ENCODE measurements around the gene ADAMTSL1. TPM values are rescaled to one million over a fixed set of nuclear protein-coding genes. Genes with fewer than 3 reads are reported as not detected.

ADAMTSL1 gene
- total RNA-seq, 1 donor from 2014 or later: 12.6 TPM

- no peak for FAIRE-seq
- peaks cover 20% of the 10 kb centered on the region for H3K79me2 ChIP-seq (ENCODE audit: insufficient read depth, low read length)
Measured at GRCh38 chr9:18539203-18539693, 65.3 kb downstream of the ADAMTSL1 start.

DNA sequence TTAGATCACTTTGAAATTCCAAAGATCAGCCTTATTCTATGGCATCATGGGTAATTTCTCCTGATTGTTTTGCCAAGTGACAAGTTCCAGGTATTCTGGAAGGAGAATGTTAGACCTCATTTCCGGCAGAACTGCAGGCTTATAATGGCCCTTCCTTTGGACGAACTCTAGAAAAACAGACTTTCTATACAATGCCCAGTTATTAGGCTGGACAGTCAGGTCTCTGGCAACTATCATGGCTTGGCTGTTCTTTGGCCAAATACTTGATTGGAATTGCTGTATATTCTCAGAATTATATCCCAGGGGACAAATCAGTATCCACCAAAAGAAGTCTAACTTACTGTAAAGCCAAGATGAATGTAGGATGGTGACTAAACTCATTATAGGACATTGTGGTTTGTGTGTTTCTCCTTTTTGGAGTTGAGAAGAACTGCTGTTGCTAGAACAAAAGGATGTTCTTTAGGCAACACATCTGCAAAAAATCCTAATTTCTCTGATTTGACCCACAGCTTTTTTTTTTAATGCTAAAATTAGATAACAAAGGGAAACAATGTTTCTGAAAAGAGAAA lies 69.0 kb downstream of the ADAMTSL1 start:
- H3K9me3 ChIP-seq (ENCODE audit: insufficient read depth, low read depth, low read length): no peaks in the 10 kb centered on the region
- no peaks in the 10 kb centered on the region for H3K36me3 Mint-ChIP-seq (ENCODE audit: low read depth, unreplicated experiment)
- no peak overlapping the region for H3K27ac Mint-ChIP-seq (ENCODE audit: unreplicated experiment)
- H3K27me3 ChIP-seq (ENCODE audit: insufficient read depth, low read length): no peaks in the 10 kb centered on the region
- H3K4me1 ChIP-seq (ENCODE audit: insufficient read depth, low read length): peaks cover 37% of the 10 kb centered on the region
- peaks cover 13% of the 10 kb centered on the region for H3K36me3 ChIP-seq (ENCODE audit: insufficient read depth, low read length)
- peaks cover 9% of the 10 kb centered on the region for H3K4me1 Mint-ChIP-seq (ENCODE audit: low read depth, unreplicated experiment)
- peaks cover 22% of the 10 kb centered on the region for H3K79me2 ChIP-seq (ENCODE audit: insufficient read depth, low read length)
- H3K4me2 ChIP-seq (ENCODE audit: low read length): peak overlapping the region; percentile 69
- H3K4me3 ChIP-seq (ENCODE audit: insufficient read depth, low read depth, low read length): no peak overlapping the region
- DNase-seq (ENCODE audit: low read depth): peak; percentile 83
- H3K27me3 Mint-ChIP-seq (ENCODE audit: low read depth, unreplicated experiment): no peaks in the 10 kb centered on the region
- TF ChIP-seq EZH2 (IDR thresholded peaks at IDR 0.05; ENCODE audit: insufficient read depth, low read length) (no peak), CTCF (IDR thresholded peaks at IDR 0.05; ENCODE audit: insufficient read depth, low read depth, low read length) (no peak)
- no peak overlapping the region for H2AFZ ChIP-seq (ENCODE audit: low read depth, low read length)
- H3K9ac ChIP-seq (ENCODE audit: low read length): peak overlapping the region; percentile 51
- no peak for FAIRE-seq
- H3K4me3 Mint-ChIP-seq (ENCODE audit: unreplicated experiment): no peak overlapping the region
- H3K27ac ChIP-seq (ENCODE audit: low read depth, low read length): peak overlapping the region; percentile 85
- no peaks in the 10 kb centered on the region for H4K20me1 ChIP-seq (ENCODE audit: insufficient read depth, low read length)
- peaks cover 2% of the 10 kb centered on the region for H3K9me3 Mint-ChIP-seq (ENCODE audit: unreplicated experiment)

More at GRCh38 chr9:18539203-18539693, 65.3 kb downstream of the ADAMTSL1 start:
- no peak overlapping the region for H3K27ac Mint-ChIP-seq (ENCODE audit: unreplicated experiment)
- no peak overlapping the region for H3K27ac ChIP-seq (ENCODE audit: low read depth, low read length)
- no peak for TF ChIP-seq EZH2 (IDR thresholded peaks at IDR 0.05; ENCODE audit: insufficient read depth, low read length)
- no peak for TF ChIP-seq CTCF (IDR thresholded peaks at IDR 0.05; ENCODE audit: insufficient read depth, low read depth, low read length)
- no peak overlapping the region for H3K4me3 Mint-ChIP-seq (ENCODE audit: unreplicated experiment)
- no peak overlapping the region for H2AFZ ChIP-seq (ENCODE audit: low read depth, low read length)
- H3K4me3 ChIP-seq (ENCODE audit: insufficient read depth, low read depth, low read length): no peak overlapping the region
- no peaks in the 10 kb centered on the region for H3K27me3 Mint-ChIP-seq (ENCODE audit: low read depth, unreplicated experiment)
- H3K4me1 ChIP-seq (ENCODE audit: insufficient read depth, low read length): peaks cover 20% of the 10 kb centered on the region
- H3K36me3 ChIP-seq (ENCODE audit: insufficient read depth, low read length): peaks cover 41% of the 10 kb centered on the region
- no peaks in the 10 kb centered on the region for H4K20me1 ChIP-seq (ENCODE audit: insufficient read depth, low read length)
- H3K9me3 Mint-ChIP-seq (ENCODE audit: unreplicated experiment): peaks cover 13% of the 10 kb centered on the region
- H3K36me3 Mint-ChIP-seq (ENCODE audit: low read depth, unreplicated experiment): peaks cover 16% of the 10 kb centered on the region
- H3K27me3 ChIP-seq (ENCODE audit: insufficient read depth, low read length): no peaks in the 10 kb centered on the region
- H3K4me1 Mint-ChIP-seq (ENCODE audit: low read depth, unreplicated experiment): peaks cover 8% of the 10 kb centered on the region
- no peak overlapping the region for H3K9ac ChIP-seq (ENCODE audit: low read length)
- DNase-seq (ENCODE audit: low read depth): no peak
- peaks cover 10% of the 10 kb centered on the region for H3K9me3 ChIP-seq (ENCODE audit: insufficient read depth, low read depth, low read length)
- H3K4me2 ChIP-seq (ENCODE audit: low read length): no peak overlapping the region

Measured in astrocyte (in vitro differentiated cells and primary cell).